DOHH2 (cell line): ENCODE data around the gene ARID1B.

ENCODE experiments used
- EZH2phosphoT487 ChIP-seq: fragments of 200-600 bp; sonication (generic); IDR thresholded peaks from 2 replicates; pipeline ENCODE4 v1.6.1; 2017; ENCODE audit warnings: borderline replicate concordance, mild to moderate bottlenecking, antibody characterized with exemption, low read length, moderate library complexity, mixed read lengths
- TF ChIP-seq, protein P1 (sequence below): fragments of 200-600 bp; sonication (generic); IDR thresholded peaks from one replicate; pipeline ENCODE4 v1.5.1; 2014; ENCODE audit warnings: antibody characterized with exemption, mild to moderate bottlenecking, low read depth, low read length; ENCODE audit not compliant: poor library complexity, severe bottlenecking

GRCh38 chr6:157255079-157255478 lies 477.9 kb downstream of the ARID1B start:
- TF ChIP-seq, protein P1, sequence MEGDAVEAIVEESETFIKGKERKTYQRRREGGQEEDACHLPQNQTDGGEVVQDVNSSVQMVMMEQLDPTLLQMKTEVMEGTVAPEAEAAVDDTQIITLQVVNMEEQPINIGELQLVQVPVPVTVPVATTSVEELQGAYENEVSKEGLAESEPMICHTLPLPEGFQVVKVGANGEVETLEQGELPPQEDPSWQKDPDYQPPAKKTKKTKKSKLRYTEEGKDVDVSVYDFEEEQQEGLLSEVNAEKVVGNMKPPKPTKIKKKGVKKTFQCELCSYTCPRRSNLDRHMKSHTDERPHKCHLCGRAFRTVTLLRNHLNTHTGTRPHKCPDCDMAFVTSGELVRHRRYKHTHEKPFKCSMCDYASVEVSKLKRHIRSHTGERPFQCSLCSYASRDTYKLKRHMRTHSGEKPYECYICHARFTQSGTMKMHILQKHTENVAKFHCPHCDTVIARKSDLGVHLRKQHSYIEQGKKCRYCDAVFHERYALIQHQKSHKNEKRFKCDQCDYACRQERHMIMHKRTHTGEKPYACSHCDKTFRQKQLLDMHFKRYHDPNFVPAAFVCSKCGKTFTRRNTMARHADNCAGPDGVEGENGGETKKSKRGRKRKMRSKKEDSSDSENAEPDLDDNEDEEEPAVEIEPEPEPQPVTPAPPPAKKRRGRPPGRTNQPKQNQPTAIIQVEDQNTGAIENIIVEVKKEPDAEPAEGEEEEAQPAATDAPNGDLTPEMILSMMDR, result no peak
- TF ChIP-seq EZH2phosphoT487, result no peak
